Measurements from ENCODE around the gene ATP6V0E2. TPM values are rescaled to one million over a fixed set of nuclear protein-coding genes. Genes with fewer than 3 reads are reported as not detected.
A peak's percentile ranks its signal among the peaks of the same experiment; 100 is the strongest.

The ATP6V0E2 gene
- total and polyA plus RNA-seq, 4 donors, result 12.2 to 24.3 (median 18.0) TPM

- no peaks in the 10 kb centered on the region for H3K4me1 ChIP-seq (ENCODE audit: control insufficient read depth in 1 of 2, insufficient read depth in 2 of 2, low read length in 2 of 2)
- H3K27ac ChIP-seq (ENCODE audit: low read depth in 1 of 2, low read length in 2 of 2), result no peak overlapping the region
- no peaks in the 10 kb centered on the region for H3K36me3 ChIP-seq (ENCODE audit: control insufficient read depth in 1 of 2, insufficient read depth in 2 of 2, low read length in 1 of 2)
- WGBS, 2 donors, result 90 to 92% methylated on average over 12 of the region's 12 CpGs
- DNase-seq (peak in 1 of 2 donors; percentile 68), ATAC-seq (ENCODE audit: low FRiP score) (no peak)
- H3K27me3 ChIP-seq (ENCODE audit: control insufficient read depth in 1 of 2, insufficient read depth in 2 of 2, low read length in 1 of 2), result no peaks in the 10 kb centered on the region
- intact Hi-C loops (cut with DNase I), result loop anchor here (10.0 kb wide), 2 partner anchors 246 to 534 kb away; a partner anchor contains a TSS
- no peak overlapping the region for H3K4me3 ChIP-seq (ENCODE audit: low read length in 2 of 2)
- H3K9me3 ChIP-seq (ENCODE audit: control insufficient read depth, low read length), result no peaks in the 10 kb centered on the region
These were observed 2.9 kb upstream of the ATP6V0E2 start for GRCh38 chr7:149870701-149871483.

- WGBS, 2 donors, result 97 to 100% methylated on average over 1 of the region's 1 CpG
- Histone ChIP-seq H3K4me3 (ENCODE audit: low read length in 2 of 2) (no peak overlapping the region), H3K27ac (ENCODE audit: low read depth in 1 of 2, low read length in 2 of 2) (no peak overlapping the region), H3K9me3 (ENCODE audit: control insufficient read depth, low read length) (no peaks in the 10 kb centered on the region), H3K36me3 (ENCODE audit: control insufficient read depth in 1 of 2, insufficient read depth in 2 of 2, low read length in 1 of 2) (no peaks in the 10 kb centered on the region), H3K4me1 (ENCODE audit: control insufficient read depth in 1 of 2, insufficient read depth in 2 of 2, low read length in 2 of 2) (no peaks in the 10 kb centered on the region), H3K27me3 (ENCODE audit: control insufficient read depth in 1 of 2, insufficient read depth in 2 of 2, low read length in 1 of 2) (no peaks in the 10 kb centered on the region)
- no peak for DNase-seq
- intact Hi-C loops (cut with DNase I), result loop anchor here (10.0 kb wide), 2 partner anchors 247 to 533 kb away; a partner anchor contains a TSS
- no peak for ATAC-seq (ENCODE audit: low FRiP score)
These were observed 2.2 kb upstream of the ATP6V0E2 start for GRCh38 chr7:149871576-149871975.

- DNase-seq (peak; percentile 87 to 89), ATAC-seq (ENCODE audit: low FRiP score) (peak; percentile 80)
- intact Hi-C loops (cut with DNase I), result loop anchor here (2.0 to 10.0 kb wide), 3 partner anchors 100 to 532 kb away; partner anchors contain the start of gene ZNF467 (in 1 of the 2)
- Histone ChIP-seq H3K27ac (ENCODE audit: low read depth in 1 of 2, low read length in 2 of 2) (no peak overlapping the region), H3K4me3 (ENCODE audit: low read length in 2 of 2) (peak overlapping the region; percentile 55 to 67), H3K4me1 (ENCODE audit: control insufficient read depth in 1 of 2, insufficient read depth in 2 of 2, low read length in 2 of 2) (no peaks in the 10 kb centered on the region), H3K27me3 (ENCODE audit: control insufficient read depth in 1 of 2, insufficient read depth in 2 of 2, low read length in 1 of 2) (no peaks in the 10 kb centered on the region), H3K36me3 (ENCODE audit: control insufficient read depth in 1 of 2, insufficient read depth in 2 of 2, low read length in 1 of 2) (no peaks in the 10 kb centered on the region), H3K9me3 (ENCODE audit: control insufficient read depth, low read length) (no peaks in the 10 kb centered on the region)
- 18 to 20% methylated on average over 13 of the region's 13 CpGs for WGBS, 2 donors
These were observed 1.2 kb upstream of the ATP6V0E2 start for GRCh38 chr7:149872419-149873073.

GRCh38 chr7:149873970-149874643 lies 338 bp downstream of the ATP6V0E2 start:
- H3K36me3 ChIP-seq (ENCODE audit: control insufficient read depth in 1 of 2, insufficient read depth in 2 of 2, low read length in 1 of 2), result no peaks in the 10 kb centered on the region
- no peaks in the 10 kb centered on the region for H3K27me3 ChIP-seq (ENCODE audit: control insufficient read depth in 1 of 2, insufficient read depth in 2 of 2, low read length in 1 of 2)
- intact Hi-C loops (cut with DNase I), result loop anchor here (2.0 to 10.0 kb wide), 4 partner anchors 35 to 531 kb away; partner anchors contain the start of genes ZNF467 (in 1 of the 2) and ZNF862 (in 1 of the 2)
- no peaks in the 10 kb centered on the region for H3K4me1 ChIP-seq (ENCODE audit: control insufficient read depth in 1 of 2, insufficient read depth in 2 of 2, low read length in 2 of 2)
- DNase-seq (no peak), ATAC-seq (ENCODE audit: low FRiP score) (no peak)
- WGBS, 2 donors, result 6 to 9% methylated on average over 27 to 46 of the region's 46 CpGs
- no peaks in the 10 kb centered on the region for H3K9me3 ChIP-seq (ENCODE audit: control insufficient read depth, low read length)
- H3K4me3 ChIP-seq (ENCODE audit: low read length in 2 of 2), result peak overlapping the region; percentile 12 to 67
- H3K27ac ChIP-seq (ENCODE audit: low read depth in 1 of 2, low read length in 2 of 2), result no peak overlapping the region

GRCh38 chr7:149874644-149875028 lies 867 bp downstream of the ATP6V0E2 start:
- Histone ChIP-seq H3K4me1 (ENCODE audit: control insufficient read depth in 1 of 2, insufficient read depth in 2 of 2, low read length in 2 of 2) (no peaks in the 10 kb centered on the region), H3K27me3 (ENCODE audit: control insufficient read depth in 1 of 2, insufficient read depth in 2 of 2, low read length in 1 of 2) (no peaks in the 10 kb centered on the region), H3K36me3 (ENCODE audit: control insufficient read depth in 1 of 2, insufficient read depth in 2 of 2, low read length in 1 of 2) (no peaks in the 10 kb centered on the region), H3K9me3 (ENCODE audit: control insufficient read depth, low read length) (no peaks in the 10 kb centered on the region), H3K27ac (ENCODE audit: low read depth in 1 of 2, low read length in 2 of 2) (no peak overlapping the region), H3K4me3 (ENCODE audit: low read length in 2 of 2) (no peak overlapping the region)
- intact Hi-C loops (cut with DNase I), result loop anchor here (2.0 to 10.0 kb wide), 3 partner anchors 36 to 530 kb away; partner anchors contain the start of gene ZNF862 (in 1 of the 2)
- WGBS, 2 donors, result 76 to 78% methylated on average over 8 of the region's 8 CpGs
- no peak for DNase-seq
- ATAC-seq (ENCODE audit: low FRiP score), result no peak

- Histone ChIP-seq H3K27ac (ENCODE audit: low read depth in 1 of 2, low read length in 2 of 2) (no peak overlapping the region), H3K4me3 (ENCODE audit: low read length in 2 of 2) (no peak overlapping the region), H3K9me3 (ENCODE audit: control insufficient read depth, low read length) (no peaks in the 10 kb centered on the region), H3K36me3 (ENCODE audit: control insufficient read depth in 1 of 2, insufficient read depth in 2 of 2, low read length in 1 of 2) (no peaks in the 10 kb centered on the region), H3K4me1 (ENCODE audit: control insufficient read depth in 1 of 2, insufficient read depth in 2 of 2, low read length in 2 of 2) (no peaks in the 10 kb centered on the region), H3K27me3 (ENCODE audit: control insufficient read depth in 1 of 2, insufficient read depth in 2 of 2, low read length in 1 of 2) (no peaks in the 10 kb centered on the region)
- WGBS, 2 donors, result 97 to 100% methylated on average over 4 of the region's 4 CpGs
- DNase-seq, result no peak
- intact Hi-C loops (cut with DNase I), result loop anchor here (2.0 to 10.0 kb wide), 3 partner anchors 37 to 529 kb away; partner anchors contain the start of gene ZNF862 (in 1 of the 2)
- ATAC-seq (ENCODE audit: low FRiP score), result no peak
These were observed 1.6 kb downstream of the ATP6V0E2 start for GRCh38 chr7:149875396-149875795.

GRCh38 chr7:149877890-149878522 lies 4.2 kb downstream of the ATP6V0E2 start:
- H3K27ac ChIP-seq (ENCODE audit: low read depth in 1 of 2, low read length in 2 of 2), result no peak overlapping the region
- WGBS, 2 donors, result 87 to 93% methylated on average over 15 to 16 of the region's 16 CpGs
- H3K9me3 ChIP-seq (ENCODE audit: control insufficient read depth, low read length), result no peaks in the 10 kb centered on the region
- DNase-seq (no peak), ATAC-seq (ENCODE audit: low FRiP score) (no peak)
- no peaks in the 10 kb centered on the region for H3K36me3 ChIP-seq (ENCODE audit: control insufficient read depth in 1 of 2, insufficient read depth in 2 of 2, low read length in 1 of 2)
- H3K4me3 ChIP-seq (ENCODE audit: low read length in 2 of 2), result no peak overlapping the region
- H3K4me1 ChIP-seq (ENCODE audit: control insufficient read depth in 1 of 2, insufficient read depth in 2 of 2, low read length in 2 of 2), result no peaks in the 10 kb centered on the region
- H3K27me3 ChIP-seq (ENCODE audit: control insufficient read depth in 1 of 2, insufficient read depth in 2 of 2, low read length in 1 of 2), result no peaks in the 10 kb centered on the region
- intact Hi-C loops (cut with DNase I), result loop anchor here (10.0 kb wide), 2 partner anchors 253 to 527 kb away; a partner anchor contains a TSS

- intact Hi-C loops (cut with DNase I), result loop anchor here (10.0 kb wide), 2 partner anchors 254 to 526 kb away; a partner anchor contains a TSS
- ATAC-seq (ENCODE audit: low FRiP score), result no peak
- no peaks in the 10 kb centered on the region for H3K36me3 ChIP-seq (ENCODE audit: control insufficient read depth in 1 of 2, insufficient read depth in 2 of 2, low read length in 1 of 2)
- no peaks in the 10 kb centered on the region for H3K9me3 ChIP-seq (ENCODE audit: control insufficient read depth, low read length)
- WGBS, 2 donors, result 88 to 90% methylated on average over 12 to 13 of the region's 13 CpGs
- H3K27me3 ChIP-seq (ENCODE audit: control insufficient read depth in 1 of 2, insufficient read depth in 2 of 2, low read length in 1 of 2), result no peaks in the 10 kb centered on the region
- H3K4me1 ChIP-seq (ENCODE audit: control insufficient read depth in 1 of 2, insufficient read depth in 2 of 2, low read length in 2 of 2), result no peaks in the 10 kb centered on the region
- no peak overlapping the region for H3K27ac ChIP-seq (ENCODE audit: low read depth in 1 of 2, low read length in 2 of 2)
- DNase-seq, result peak in 1 of 2 donors; percentile 68
- no peak overlapping the region for H3K4me3 ChIP-seq (ENCODE audit: low read length in 2 of 2)
These were observed 4.8 kb downstream of the ATP6V0E2 start for GRCh38 chr7:149878523-149878921.
